Memory B cell (primary cell): ENCODE results near the gene MEF2C.

Experiments used
- ATAC-seq: fragments of 150-1000 bp; cut with Tn5 transposase; 2 replicates; pipeline ENCODE4 v1.10.0; 2021; ENCODE audit warnings: low read depth, mild to moderate bottlenecking, moderate library complexity
- DNase-seq, 2 donors: peaks; one replicate each; pipeline ENCODE4 v3.0.0; 2022; ENCODE audit warnings: low spot score in 2 of 2
- H3K27ac Mint-ChIP-seq: one replicate; pipeline ENCODE4 v1.8.0; 2022; ENCODE audit warnings: mild to moderate bottlenecking, moderate library complexity, mixed read lengths
- H3K27me3 Mint-ChIP-seq: one replicate; pipeline ENCODE4 v1.8.0; 2022; ENCODE audit warnings: mixed read lengths
- H3K36me3 Mint-ChIP-seq: one replicate; pipeline ENCODE4 v1.8.0; 2022; ENCODE audit warnings: mild to moderate bottlenecking, mixed read lengths
- H3K4me1 Mint-ChIP-seq: one replicate; pipeline ENCODE4 v1.8.0; 2022; ENCODE audit warnings: mixed read lengths
- H3K4me3 Mint-ChIP-seq: one replicate; pipeline ENCODE4 v1.8.0; 2022; ENCODE audit warnings: mild to moderate bottlenecking, moderate library complexity, mixed read lengths
- H3K9me3 Mint-ChIP-seq: one replicate; pipeline ENCODE4 v1.8.0; 2022; ENCODE audit warnings: mixed read lengths

Gene MEF2C

GRCh38 chr5:88837222-88837621 lies 45.8 kb downstream of the MEF2C start:
- peaks cover 39% of the 10 kb centered on the region for H3K4me1 Mint-ChIP-seq
- H3K27me3 Mint-ChIP-seq: no peaks in the 10 kb centered on the region
- H3K36me3 Mint-ChIP-seq: peaks cover 17% of the 10 kb centered on the region
- ATAC-seq: no peak
- H3K27ac Mint-ChIP-seq: peak overlapping the region; percentile 95
- no peak for DNase-seq
- H3K4me3 Mint-ChIP-seq: no peak overlapping the region
- no peaks in the 10 kb centered on the region for H3K9me3 Mint-ChIP-seq

- no peak for ATAC-seq
- H3K9me3 Mint-ChIP-seq: no peaks in the 10 kb centered on the region
Observed at GRCh38 chr5:88836195-88836838, 46.7 kb downstream of the MEF2C start.

GRCh38 chr5:88834499-88834898 lies 48.5 kb downstream of the MEF2C start:
- ATAC-seq (no peak), DNase-seq (no peak)
- no peaks in the 10 kb centered on the region for H3K27me3 Mint-ChIP-seq
- peak overlapping the region; percentile 78 for H3K27ac Mint-ChIP-seq
- H3K9me3 Mint-ChIP-seq: no peaks in the 10 kb centered on the region
- H3K4me1 Mint-ChIP-seq: peaks cover 45% of the 10 kb centered on the region
- H3K36me3 Mint-ChIP-seq: peaks cover 15% of the 10 kb centered on the region
- H3K4me3 Mint-ChIP-seq: peak overlapping the region; percentile 28

More at GRCh38 chr5:88836195-88836838, 46.7 kb downstream of the MEF2C start:
- H3K27me3 Mint-ChIP-seq: no peaks in the 10 kb centered on the region
- peak overlapping the region; percentile 95 for H3K27ac Mint-ChIP-seq
- peaks cover 19% of the 10 kb centered on the region for H3K36me3 Mint-ChIP-seq
- H3K4me3 Mint-ChIP-seq: peak overlapping the region; percentile 71
- DNase-seq: no peak
- peaks cover 44% of the 10 kb centered on the region for H3K4me1 Mint-ChIP-seq

GRCh38 chr5:88834131-88834462 lies 48.9 kb downstream of the MEF2C start:
- Mint-ChIP-seq H3K27ac (peak overlapping the region; percentile 78), H3K4me3 (peak overlapping the region; percentile 28), H3K4me1 (peaks cover 44% of the 10 kb centered on the region), H3K27me3 (no peaks in the 10 kb centered on the region), H3K9me3 (no peaks in the 10 kb centered on the region), H3K36me3 (peaks cover 12% of the 10 kb centered on the region)
- ATAC-seq (no peak), DNase-seq (no peak)

- Mint-ChIP-seq H3K4me1 (peaks cover 44% of the 10 kb centered on the region), H3K4me3 (peak overlapping the region; percentile 73), H3K27me3 (no peaks in the 10 kb centered on the region), H3K36me3 (peaks cover 10% of the 10 kb centered on the region), H3K27ac (peak overlapping the region; percentile 78), H3K9me3 (no peaks in the 10 kb centered on the region)
- ATAC-seq (peak; percentile 79), DNase-seq (no peak)
Observed at GRCh38 chr5:88833371-88834130, 49.4 kb downstream of the MEF2C start.

GRCh38 chr5:88831816-88832215 lies 51.2 kb downstream of the MEF2C start:
- ATAC-seq: no peak
- peak overlapping the region; percentile 95 for H3K27ac Mint-ChIP-seq
- peaks cover 49% of the 10 kb centered on the region for H3K4me1 Mint-ChIP-seq
- H3K4me3 Mint-ChIP-seq: peak overlapping the region; percentile 59
- no peaks in the 10 kb centered on the region for H3K27me3 Mint-ChIP-seq
- H3K36me3 Mint-ChIP-seq: peaks cover 10% of the 10 kb centered on the region
- H3K9me3 Mint-ChIP-seq: no peaks in the 10 kb centered on the region
- DNase-seq: no peak

- Mint-ChIP-seq H3K4me3 (peak overlapping the region; percentile 59), H3K4me1 (peaks cover 47% of the 10 kb centered on the region), H3K9me3 (no peaks in the 10 kb centered on the region), H3K36me3 (peaks cover 5% of the 10 kb centered on the region), H3K27ac (peak overlapping the region; percentile 90), H3K27me3 (no peaks in the 10 kb centered on the region)
- no peak for ATAC-seq
- DNase-seq: no peak
Observed at GRCh38 chr5:88830567-88830966, 52.4 kb downstream of the MEF2C start.

GRCh38 chr5:88829775-88830174 lies 53.2 kb downstream of the MEF2C start:
- Mint-ChIP-seq H3K27ac (peak overlapping the region; percentile 90), H3K4me3 (peak overlapping the region; percentile 59), H3K27me3 (no peaks in the 10 kb centered on the region), H3K36me3 (peaks cover 5% of the 10 kb centered on the region), H3K9me3 (no peaks in the 10 kb centered on the region), H3K4me1 (peaks cover 50% of the 10 kb centered on the region)
- ATAC-seq (no peak), DNase-seq (no peak)

GRCh38 chr5:88829054-88829453 lies 53.9 kb downstream of the MEF2C start:
- peak overlapping the region; percentile 90 for H3K27ac Mint-ChIP-seq
- H3K27me3 Mint-ChIP-seq: no peaks in the 10 kb centered on the region
- peaks cover 4% of the 10 kb centered on the region for H3K36me3 Mint-ChIP-seq
- H3K4me3 Mint-ChIP-seq: peak overlapping the region; percentile 59
- H3K9me3 Mint-ChIP-seq: no peaks in the 10 kb centered on the region
- ATAC-seq (peak; percentile 3), DNase-seq (no peak)
- peaks cover 44% of the 10 kb centered on the region for H3K4me1 Mint-ChIP-seq

GRCh38 chr5:88827997-88828396 lies 55.0 kb downstream of the MEF2C start:
- Mint-ChIP-seq H3K27me3 (no peaks in the 10 kb centered on the region), H3K27ac (peak overlapping the region; percentile 90), H3K36me3 (peaks cover 8% of the 10 kb centered on the region), H3K4me1 (peaks cover 41% of the 10 kb centered on the region), H3K4me3 (peak overlapping the region; percentile 37), H3K9me3 (no peaks in the 10 kb centered on the region)
- DNase-seq (no peak), ATAC-seq (no peak)

GRCh38 chr5:88826646-88827585 lies 56.1 kb downstream of the MEF2C start:
- H3K27me3 Mint-ChIP-seq: no peaks in the 10 kb centered on the region
- ATAC-seq (peak; percentile 84), DNase-seq (peak; percentile 58 to 70)
- H3K36me3 Mint-ChIP-seq: peaks cover 12% of the 10 kb centered on the region
- H3K4me1 Mint-ChIP-seq: peaks cover 41% of the 10 kb centered on the region
- H3K4me3 Mint-ChIP-seq: peak overlapping the region; percentile 61
- H3K27ac Mint-ChIP-seq: peak overlapping the region; percentile 90
- H3K9me3 Mint-ChIP-seq: no peaks in the 10 kb centered on the region

- DNase-seq: no peak
- Mint-ChIP-seq H3K36me3 (peaks cover 14% of the 10 kb centered on the region), H3K4me1 (peaks cover 43% of the 10 kb centered on the region), H3K27me3 (no peaks in the 10 kb centered on the region), H3K27ac (peak overlapping the region; percentile 90), H3K9me3 (no peaks in the 10 kb centered on the region), H3K4me3 (peak overlapping the region; percentile 87)
- no peak for ATAC-seq
Observed at GRCh38 chr5:88825584-88826315, 57.2 kb downstream of the MEF2C start.

- DNase-seq (no peak), ATAC-seq (no peak)
- peak overlapping the region; percentile 75 for H3K4me3 Mint-ChIP-seq
- H3K4me1 Mint-ChIP-seq: peaks cover 36% of the 10 kb centered on the region
- H3K27ac Mint-ChIP-seq: peak overlapping the region; percentile 90
- peaks cover 14% of the 10 kb centered on the region for H3K36me3 Mint-ChIP-seq
- H3K27me3 Mint-ChIP-seq: no peaks in the 10 kb centered on the region
- H3K9me3 Mint-ChIP-seq: no peaks in the 10 kb centered on the region
Observed at GRCh38 chr5:88824892-88825583, 57.9 kb downstream of the MEF2C start.
